Measurements from ENCODE around the gene SLC27A3.
"Not testable (repeated sequence)": the region's sequence is repeated elsewhere in the genome, so short reads cannot be mapped to it uniquely, and the experiment has no call there.

SLC27A3 gene

DNA sequence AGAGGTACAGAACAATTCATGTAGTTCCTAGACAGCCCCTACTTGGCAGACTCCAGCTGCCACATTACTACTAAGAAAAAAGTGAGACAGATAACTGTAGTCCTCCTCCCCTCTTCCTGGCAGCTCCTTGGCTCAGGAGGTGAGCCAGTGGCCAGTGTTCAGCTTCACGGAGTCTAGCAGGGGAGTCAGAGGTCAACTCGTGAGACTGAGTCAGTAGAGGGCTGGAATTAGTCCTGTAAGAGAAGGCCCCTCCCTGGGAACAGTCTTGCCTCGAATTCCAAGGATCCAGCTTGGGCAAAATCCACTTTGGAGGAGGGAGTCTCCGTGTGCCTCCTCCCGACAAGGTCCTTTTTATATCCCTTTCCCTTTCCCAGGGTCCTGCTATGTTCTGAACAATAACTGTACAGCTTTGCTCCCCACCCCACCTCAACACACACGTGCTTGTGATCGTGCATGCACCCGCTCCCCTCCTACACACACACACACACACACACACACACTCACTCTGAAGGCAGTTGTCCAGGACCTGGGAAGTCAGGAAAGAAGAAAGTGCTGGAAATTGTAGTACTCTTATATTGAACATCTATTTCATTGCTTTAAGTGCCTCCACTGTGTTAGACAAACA, 22.5 kb upstream of the SLC27A3 start:
- intact Hi-C loops (cut with DNase I), result no loop called here

GRCh38 chr1:153754266-153754665, 20.9 kb upstream of the SLC27A3 start:
- intact Hi-C loops (cut with DNase I), result no loop called here
- no peak for DNase-seq

More for the DNA sequence above, 22.5 kb upstream of the SLC27A3 start:
- DNase-seq, result no peak

GRCh38 chr1:153760440-153760839, 14.8 kb upstream of the SLC27A3 start:
- intact Hi-C loops (cut with DNase I), result no loop called here
- DNase-seq, result no peak

DNA sequence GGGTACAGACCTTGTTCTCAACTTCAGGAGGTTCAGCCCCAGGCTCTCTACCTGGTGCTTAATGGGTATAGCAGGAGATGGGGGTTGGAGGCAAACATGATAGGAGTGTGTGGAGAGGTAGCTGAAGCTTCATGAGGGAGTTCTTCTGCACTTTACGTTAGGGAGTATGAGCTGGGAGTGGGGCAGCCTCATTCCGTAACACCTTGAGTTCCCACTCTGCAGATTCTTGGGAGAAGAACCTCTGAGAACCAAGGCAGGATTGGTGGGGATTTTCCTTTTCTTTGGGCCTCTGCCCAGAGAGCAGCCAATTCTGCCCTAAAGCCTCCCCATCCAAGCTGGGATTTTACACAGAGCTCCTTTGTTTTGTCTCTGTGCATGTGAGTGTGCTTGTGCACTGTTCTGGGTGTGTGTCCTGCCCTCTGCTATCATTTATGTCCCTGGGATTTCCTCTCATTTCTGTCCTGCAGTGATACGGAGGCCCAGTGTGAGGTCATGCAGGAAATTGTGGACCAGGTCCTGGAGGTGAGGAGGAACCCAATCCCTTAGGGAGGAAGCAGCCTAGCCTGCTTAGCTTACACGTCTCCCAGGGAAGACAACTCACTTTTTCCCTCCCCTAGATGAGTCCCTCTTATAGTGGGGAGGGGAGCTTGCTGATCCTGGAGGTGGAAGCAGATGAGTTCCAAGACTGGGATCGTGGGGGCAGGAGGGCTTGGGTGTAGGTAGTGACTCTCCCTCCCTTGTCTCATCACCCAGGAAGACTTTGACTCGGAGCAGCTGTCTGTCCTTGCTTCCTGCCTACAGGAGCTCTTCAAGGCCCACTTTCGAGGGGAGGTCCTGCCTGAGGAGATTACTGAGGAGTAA, 11.6 kb upstream of the SLC27A3 start:
- intact Hi-C loops (cut with DNase I), result no loop called here
- DNase-seq, result peak in 25 of 42 donors; percentile 14 to 75 (median 49)

GRCh38 chr1:153764310-153764709, 10.9 kb upstream of the SLC27A3 start:
- intact Hi-C loops (cut with DNase I), result no loop called here
- no peak for DNase-seq

- DNase-seq; intact Hi-C loops (cut with DNase I): not testable (repeated sequence)
Measured at GRCh38 chr1:153766663-153767062, 8.5 kb upstream of the SLC27A3 start.

DNA sequence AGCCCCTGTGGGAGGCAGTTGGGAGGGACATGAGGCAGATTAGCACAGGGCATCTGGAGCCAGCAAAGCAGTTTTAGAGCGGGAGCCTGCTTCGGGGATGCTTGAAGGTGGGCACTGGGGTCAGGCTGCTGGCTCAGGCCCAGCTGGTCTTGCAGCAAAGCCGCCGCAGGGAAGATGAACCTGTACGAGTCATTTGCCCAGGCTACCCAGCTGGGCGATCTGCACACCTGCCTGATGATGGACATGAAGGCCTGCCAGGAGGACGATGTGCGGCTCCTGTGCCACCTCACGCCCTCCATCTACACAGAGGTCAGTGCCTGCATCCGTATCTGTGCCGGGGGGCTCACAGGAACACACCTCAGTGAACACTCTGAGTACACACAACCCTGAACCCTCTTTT, 7.7 kb upstream of the SLC27A3 start:
- no peak for DNase-seq
- intact Hi-C loops (cut with DNase I), result no loop called here

GRCh38 chr1:153768316-153769181, 6.7 kb upstream of the SLC27A3 start:
- DNase-seq, result no peak
- intact Hi-C loops (cut with DNase I), result no loop called here

DNA sequence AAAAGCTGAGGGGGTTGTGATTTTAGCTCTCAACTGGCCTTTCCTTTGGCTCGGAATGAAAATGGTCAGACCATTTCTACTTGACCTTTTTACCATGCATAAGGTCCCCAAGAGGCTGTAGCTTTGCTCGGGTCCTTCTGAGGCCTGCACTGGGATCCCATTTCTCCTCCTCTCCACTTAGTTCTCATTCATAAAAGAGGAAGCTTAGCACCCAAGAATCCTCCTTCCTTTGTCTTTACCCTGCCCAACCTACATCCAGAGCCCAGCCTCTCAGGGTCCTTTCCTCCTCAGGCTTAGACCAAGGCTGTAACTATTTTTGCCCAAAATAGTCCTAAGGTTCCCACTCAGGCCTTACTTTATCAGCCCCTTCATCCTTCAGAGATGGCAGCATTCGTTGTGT, 6.0 kb upstream of the SLC27A3 start:
- DNase-seq, result no peak
- intact Hi-C loops (cut with DNase I), result no loop called here

DNA sequence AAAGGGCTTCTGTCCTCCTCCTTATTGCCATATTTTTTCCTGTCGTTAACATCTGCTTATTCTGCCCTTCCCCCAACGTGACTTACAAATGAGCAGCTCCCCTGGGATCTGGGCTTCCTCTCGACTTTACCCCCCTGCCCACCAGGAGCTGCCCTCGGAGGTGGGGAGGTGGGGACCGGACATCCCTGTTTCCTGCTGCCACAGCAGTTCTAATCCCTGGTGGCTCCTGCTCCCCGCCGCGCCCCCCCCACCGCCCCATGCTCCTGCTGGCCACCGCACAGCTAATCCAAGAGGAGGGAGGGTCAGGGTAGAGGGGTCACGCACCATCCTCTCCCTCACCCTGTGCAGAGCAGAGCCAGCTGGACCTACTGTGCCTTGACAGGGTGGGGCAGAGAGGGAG, 4.4 kb upstream of the SLC27A3 start:
- intact Hi-C loops (cut with DNase I), result no loop called here
- DNase-seq, result no peak

DNA sequence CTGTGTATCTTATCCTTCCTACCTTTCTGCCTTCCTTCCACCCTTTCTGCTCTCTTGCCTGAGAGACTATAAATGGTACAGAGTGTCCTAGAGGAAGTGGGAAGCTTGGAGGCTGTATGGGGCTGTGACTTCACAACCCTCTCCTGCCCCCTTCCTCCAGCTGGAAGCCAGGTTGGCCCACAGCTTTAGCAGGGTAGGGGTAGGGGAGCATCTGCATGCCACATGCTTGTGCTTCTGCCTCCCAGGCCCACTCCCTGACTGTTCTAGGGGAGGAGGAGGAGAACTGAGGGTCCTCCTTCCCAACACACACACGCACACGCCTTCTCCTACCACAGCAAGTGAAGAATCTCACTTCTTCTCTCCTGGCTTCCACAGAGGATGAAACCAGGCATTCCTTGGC, 3.9 kb upstream of the SLC27A3 start:
- intact Hi-C loops (cut with DNase I), result no loop called here
- DNase-seq, result no peak

GRCh38 chr1:153771841-153772593, 3.2 kb upstream of the SLC27A3 start:
- DNase-seq, result peak in 4 of 42 donors; percentile 33 to 72 (median 42)
- intact Hi-C loops (cut with DNase I), result no loop called here

DNA sequence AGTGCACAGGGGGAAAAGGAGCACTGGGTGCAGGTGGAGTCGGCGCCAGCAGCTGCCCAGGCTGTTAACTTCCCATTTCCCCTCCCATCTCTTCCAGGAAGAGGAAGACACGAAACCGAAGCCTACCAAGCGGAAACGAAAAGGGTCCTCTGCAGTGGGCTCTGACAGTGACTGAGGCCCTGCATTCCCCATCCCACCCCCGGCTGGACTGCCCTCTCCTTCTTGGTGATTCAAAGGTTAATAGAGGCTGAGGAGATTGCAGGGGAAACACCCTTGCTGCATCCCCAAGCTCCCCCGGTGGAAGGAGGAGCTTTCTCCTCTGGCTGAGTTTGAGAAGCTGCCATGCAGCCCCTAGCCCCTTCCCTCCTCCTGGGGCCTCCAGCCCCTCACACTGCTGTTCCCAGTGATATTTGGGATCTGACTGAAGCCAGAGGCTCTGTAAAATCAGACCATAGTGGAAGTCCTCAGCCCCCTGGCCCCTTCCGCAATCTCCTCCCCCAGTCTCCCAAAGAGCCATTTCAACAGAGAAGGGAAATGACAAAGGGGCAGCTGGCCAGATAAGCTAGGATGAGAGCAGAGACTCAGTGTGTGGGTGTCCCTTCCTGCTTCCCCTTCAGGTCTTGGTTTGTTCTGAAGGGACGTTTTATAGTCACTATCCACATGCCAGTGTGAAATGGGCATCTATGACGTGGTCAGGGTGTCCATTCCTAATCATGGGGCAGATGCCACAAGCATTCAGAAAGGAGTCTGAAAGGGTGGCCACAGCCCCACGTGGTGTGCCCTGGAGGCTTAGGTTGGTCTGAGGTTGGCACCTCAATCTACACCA, 1.9 kb upstream of the SLC27A3 start:
- DNase-seq, result no peak
- intact Hi-C loops (cut with DNase I), result no loop called here

- intact Hi-C loops (cut with DNase I), result no loop called here
- no peak for DNase-seq
Measured at GRCh38 chr1:153774026-153774595, 1.1 kb upstream of the SLC27A3 start.

DNA sequence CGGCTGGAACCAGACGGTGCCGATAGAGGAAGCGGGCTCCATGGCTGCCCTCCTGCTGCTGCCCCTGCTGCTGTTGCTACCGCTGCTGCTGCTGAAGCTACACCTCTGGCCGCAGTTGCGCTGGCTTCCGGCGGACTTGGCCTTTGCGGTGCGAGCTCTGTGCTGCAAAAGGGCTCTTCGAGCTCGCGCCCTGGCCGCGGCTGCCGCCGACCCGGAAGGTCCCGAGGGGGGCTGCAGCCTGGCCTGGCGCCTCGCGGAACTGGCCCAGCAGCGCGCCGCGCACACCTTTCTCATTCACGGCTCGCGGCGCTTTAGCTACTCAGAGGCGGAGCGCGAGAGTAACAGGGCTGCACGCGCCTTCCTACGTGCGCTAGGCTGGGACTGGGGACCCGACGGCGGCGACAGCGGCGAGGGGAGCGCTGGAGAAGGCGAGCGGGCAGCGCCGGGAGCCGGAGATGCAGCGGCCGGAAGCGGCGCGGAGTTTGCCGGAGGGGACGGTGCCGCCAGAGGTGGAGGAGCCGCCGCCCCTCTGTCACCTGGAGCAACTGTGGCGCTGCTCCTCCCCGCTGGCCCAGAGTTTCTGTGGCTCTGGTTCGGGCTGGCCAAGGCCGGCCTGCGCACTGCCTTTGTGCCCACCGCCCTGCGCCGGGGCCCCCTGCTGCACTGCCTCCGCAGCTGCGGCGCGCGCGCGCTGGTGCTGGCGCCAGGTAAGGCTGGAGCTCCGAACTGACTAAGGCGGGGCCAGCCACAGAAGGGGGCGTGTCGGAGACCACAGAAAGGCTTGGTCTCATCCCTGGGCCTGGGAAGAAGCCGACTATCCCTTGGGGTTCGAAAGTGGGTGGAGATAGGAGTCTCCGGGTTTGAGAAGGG, 486 bp downstream of the SLC27A3 start:
- DNase-seq, result peak in 26 of 42 donors; percentile 21 to 71 (median 47)

DNA sequence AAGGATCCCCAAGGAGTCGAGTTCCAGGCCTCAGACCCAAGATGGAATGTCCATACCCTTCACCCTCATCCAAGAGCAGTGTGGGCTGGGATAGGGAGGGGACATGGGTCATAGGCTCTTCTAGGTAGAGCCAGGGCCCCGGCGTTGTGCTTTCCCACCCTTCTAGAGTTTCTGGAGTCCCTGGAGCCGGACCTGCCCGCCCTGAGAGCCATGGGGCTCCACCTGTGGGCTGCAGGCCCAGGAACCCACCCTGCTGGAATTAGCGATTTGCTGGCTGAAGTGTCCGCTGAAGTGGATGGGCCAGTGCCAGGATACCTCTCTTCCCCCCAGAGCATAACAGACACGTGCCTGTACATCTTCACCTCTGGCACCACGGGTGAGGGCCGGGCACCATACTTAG, 1.1 kb downstream of the SLC27A3 start:
- no peak for DNase-seq
- intact Hi-C loops (cut with DNase I), result no loop called here

More for the DNA sequence above, 486 bp downstream of the SLC27A3 start:
- intact Hi-C loops (cut with DNase I), result no loop called here

- DNase-seq, result no peak
- intact Hi-C loops (cut with DNase I), result no loop called here
Measured at GRCh38 chr1:153776845-153777370, 1.7 kb downstream of the SLC27A3 start.

Data from head of caudate nucleus (tissue), 42 donors.